ENCODE data around the gene TBC1D20.
"Not testable (repeated sequence)": the region's sequence is repeated elsewhere in the genome, so short reads cannot be mapped to it uniquely, and the experiment has no call there.

The TBC1D20 gene, protein sequence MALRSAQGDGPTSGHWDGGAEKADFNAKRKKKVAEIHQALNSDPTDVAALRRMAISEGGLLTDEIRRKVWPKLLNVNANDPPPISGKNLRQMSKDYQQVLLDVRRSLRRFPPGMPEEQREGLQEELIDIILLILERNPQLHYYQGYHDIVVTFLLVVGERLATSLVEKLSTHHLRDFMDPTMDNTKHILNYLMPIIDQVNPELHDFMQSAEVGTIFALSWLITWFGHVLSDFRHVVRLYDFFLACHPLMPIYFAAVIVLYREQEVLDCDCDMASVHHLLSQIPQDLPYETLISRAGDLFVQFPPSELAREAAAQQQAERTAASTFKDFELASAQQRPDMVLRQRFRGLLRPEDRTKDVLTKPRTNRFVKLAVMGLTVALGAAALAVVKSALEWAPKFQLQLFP

DNA sequence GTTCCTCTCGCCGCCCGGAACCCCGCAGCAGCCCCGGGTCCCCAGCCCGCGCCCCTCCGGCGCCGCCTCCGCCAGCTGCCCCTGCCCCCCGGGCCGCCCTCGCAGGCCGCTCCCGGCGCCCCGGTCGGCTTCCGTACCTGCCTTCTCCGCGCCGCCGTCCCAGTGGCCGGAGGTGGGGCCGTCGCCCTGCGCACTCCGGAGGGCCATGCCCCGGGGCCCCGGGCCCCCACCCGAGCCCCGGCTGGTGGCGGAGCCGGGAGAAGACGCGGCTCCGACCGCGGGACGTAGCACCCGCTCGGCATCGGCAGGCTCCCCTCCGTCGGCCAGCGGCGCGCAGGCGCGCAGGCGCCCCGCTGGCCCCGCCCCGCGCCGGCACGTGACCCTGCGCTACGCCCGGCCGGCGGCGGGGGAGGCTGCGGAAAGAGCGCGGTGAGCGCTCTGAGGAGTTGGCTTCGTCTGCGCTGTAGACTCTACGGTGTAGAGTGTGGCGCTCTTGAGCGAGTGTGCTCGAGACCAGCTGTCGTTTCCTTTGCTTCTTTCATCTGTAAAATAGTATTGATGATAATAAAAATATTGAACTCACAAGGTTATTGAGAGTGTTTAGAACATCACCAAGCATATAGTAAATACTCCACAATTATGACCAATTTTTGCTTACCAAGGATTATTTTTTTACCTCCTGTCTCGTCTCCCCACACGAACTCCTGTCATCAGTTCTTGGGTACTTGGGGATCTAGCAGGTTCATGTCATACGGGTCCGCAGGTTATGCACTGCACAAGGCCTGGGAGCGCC lies at the start of gene TBC1D20:
Gene TBC1D20 (minus strand): TSS at position 335 of the 793 bp plus-strand sequence. CDS start 128 bp downstream, at position 207.
- peak; percentile 88 to 89 for DNase-seq

DNA sequence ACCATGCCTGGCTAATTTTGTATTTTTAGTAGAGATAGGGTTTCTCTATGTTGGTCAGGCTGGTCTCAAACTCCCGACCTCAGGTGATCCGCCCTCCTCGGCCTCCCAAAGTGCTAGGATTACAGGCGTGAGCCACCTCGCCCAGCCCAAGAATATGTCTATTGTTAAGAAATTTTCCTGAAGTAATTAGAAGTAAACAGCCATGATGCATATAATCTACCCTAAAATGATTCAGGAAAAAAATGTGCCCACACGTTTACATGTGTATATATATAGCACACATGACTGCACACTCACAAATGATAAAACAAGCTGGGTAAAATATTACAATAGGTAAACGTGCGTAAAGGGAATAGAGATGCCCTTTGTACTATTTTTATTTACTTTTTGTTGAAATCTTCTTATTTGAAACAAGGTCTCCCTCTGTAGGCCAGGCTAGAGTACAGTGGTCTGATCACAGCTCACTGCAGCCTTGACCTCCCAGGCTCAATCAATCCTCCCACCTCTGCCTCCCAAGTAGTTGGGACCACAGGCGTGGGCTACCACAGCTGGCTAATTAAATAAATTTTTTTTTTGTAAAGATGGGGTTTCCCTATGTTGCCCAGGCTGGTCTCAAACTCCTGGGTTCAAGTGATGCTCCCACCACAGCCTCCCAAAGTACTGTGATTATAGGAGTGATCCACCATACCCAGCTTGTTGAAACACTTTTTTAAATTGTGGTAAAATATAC lies 48.2 kb upstream of the TBC1D20 start:
- not testable (repeated sequence) for DNase-seq

DNA sequence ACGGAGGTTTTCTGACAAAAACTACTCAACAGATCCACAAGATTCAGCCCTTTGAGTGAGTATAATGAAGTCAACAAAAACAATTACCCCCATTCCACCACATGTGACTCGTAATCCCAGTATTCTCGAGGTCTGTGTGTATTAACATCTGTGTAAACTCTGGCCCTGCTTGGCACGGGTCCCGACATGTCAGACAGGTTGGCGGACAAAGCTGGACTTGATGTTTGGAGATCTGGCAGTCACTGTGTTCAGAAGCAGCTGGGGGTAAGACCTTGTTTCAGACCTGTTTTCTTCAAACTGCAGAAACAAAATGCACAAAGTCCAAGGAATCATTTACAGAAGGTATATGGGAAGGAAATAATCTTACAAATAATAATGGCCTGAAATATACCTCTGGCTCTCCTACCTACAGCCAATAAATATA lies 46.0 kb upstream of the TBC1D20 start:
- DNase-seq, result not testable (repeated sequence)

DNA sequence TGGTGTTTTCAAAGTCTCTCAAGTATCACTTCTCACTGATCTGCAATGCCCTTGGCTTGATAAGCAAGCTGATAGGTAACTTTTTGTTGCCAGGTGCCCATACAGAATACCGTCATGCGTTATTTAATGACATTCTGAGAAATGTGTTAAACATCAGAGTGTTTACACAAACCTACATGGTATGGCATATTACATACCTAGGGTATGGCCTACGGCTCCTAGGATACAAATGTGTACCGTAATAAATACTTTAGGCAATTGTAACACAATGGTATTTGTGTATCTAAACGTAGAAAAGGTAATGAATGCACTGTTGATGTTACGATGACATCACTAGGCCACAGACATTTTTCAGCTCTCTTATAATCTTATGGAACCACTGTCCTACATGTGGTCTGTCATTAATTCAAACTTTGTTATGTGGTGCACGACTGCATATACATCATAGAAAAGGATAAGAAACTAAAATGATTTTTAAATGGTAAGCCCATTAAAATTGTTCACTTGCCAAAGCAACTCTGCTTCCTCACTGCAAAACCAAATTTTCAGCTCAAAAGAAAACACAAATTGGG lies 45.5 kb upstream of the TBC1D20 start:
- no peak for DNase-seq

DNA sequence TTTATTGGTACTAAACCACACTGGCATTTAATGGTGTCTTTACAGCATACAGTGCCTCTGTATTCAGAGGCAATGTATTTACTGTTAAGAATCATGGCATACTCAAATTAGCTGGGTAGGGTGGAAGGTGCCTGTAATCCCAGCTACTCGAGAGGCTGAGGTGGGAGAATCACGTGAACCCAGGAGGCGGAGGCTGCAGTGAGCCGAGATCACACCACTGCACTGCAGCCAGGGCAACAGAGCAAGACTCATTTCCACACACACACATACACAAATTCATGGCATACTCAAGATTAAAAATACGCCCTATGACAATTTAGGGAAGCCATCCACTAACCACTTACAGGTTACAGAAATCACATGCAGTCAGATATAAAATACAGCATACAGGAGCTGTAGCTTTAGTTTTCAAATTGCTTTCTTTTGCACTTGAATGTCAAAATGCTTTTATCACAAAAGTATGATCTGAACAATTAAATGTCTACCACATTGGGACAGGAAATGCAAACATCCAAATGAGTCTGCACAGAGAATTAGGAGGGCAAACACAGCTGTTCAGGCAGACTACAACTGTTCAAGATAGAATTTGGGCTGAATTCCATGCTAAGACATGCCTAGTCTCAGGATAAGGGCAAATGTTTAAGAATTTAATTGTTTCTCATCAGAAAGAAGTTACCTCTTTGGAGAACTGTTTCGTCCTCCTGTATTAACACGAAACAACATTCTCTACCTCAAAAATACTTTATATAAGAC lies 44.8 kb upstream of the TBC1D20 start:
- DNase-seq, result no peak

DNA sequence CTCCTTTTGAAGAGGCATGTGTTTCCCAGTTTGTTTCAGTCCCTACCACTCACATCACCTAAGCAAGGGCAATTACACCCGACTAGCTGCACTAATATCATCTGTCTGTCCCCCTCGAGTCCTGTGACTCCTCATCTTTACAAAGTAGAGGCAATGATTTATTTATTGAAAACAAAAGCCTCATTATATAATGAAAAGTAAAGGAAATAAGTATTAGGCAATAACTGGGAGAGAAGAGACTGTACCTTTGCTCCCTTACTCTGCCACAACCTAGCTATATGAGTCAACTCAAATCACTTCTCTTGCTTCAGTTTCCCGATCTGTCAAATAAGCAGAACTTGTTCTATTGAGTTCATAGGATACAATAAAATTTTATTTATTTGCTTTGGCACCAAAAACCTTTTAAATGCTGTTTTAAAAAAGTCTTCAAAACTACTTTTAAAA lies 42.3 kb upstream of the TBC1D20 start:
- no peak for DNase-seq

DNA sequence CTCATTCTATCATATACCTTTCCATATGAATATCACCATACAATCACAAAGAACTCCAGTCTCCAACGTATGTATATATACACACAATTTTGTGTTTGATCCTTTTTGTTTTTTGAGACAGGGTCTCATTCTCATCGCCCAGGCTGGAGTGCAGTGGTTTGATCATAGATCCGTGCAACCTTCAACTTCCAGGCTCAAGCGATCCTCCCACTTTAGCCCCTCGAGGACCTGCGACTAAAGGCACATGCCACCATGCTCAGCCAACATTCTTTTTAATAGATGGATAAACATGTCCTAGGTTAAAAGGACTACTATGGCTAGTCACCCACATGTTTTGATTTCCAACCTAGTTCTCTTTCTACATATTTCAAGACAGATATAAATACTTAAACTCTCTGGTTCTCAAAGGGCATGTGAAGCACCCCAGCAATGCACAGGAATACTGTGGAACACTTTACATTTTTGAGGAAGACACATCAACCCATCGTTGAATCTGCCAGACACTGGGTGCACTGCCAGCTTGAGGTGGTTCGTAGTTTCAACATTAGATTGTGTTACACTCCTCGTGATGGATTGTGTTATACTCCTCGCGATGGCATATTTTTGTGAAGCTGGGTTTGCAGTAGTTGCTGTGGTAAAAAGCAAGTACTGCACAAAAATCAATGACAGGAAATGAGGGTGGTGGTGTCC lies 40.9 kb upstream of the TBC1D20 start:
- no peak for DNase-seq

DNA sequence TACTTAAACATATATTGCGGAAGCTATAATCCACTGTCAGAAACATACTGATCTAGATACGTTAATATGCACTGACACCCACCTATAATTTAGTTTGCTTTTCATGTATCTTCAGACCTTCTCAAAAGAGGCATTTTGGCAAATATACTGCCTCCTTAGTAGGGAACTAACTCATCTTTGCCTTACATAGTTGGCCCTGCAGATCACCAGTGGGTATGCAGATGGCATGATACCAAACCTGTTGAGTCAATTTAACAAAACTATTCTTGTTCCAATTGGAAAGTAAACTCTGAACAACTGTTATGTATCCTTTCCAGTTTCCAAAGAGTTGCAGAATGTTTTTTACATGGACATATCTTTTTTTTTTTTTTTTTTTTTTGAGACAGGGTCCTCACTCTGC lies 35.6 kb upstream of the TBC1D20 start:
- DNase-seq, result no peak

DNA sequence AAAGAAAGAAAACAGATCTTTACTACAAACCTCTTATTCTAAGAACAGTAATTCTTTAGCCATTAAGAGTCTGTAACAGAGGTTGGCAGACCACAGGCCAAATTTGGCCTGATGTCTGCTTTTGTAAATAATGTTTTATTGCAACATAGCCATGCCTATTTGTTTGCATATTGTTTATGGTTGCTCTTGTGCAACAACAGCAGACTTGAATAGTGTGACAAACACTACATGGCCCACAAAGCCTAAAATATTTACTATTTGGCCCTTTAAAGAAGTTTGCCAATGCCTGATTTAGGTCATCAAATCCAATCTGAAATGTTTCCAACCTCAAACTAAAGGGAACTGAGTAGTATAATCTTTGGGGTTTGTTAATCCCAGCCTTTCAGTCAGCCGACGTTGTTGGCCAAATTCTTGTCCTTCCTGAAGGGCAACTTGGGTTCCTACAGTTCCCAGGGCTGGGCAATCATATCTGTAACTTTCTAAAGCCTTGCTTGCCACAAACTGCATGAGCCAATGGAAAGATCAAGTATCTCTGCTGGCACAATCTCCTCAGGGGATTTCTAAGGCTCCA lies 33.9 kb upstream of the TBC1D20 start:
- DNase-seq, result no peak

DNA sequence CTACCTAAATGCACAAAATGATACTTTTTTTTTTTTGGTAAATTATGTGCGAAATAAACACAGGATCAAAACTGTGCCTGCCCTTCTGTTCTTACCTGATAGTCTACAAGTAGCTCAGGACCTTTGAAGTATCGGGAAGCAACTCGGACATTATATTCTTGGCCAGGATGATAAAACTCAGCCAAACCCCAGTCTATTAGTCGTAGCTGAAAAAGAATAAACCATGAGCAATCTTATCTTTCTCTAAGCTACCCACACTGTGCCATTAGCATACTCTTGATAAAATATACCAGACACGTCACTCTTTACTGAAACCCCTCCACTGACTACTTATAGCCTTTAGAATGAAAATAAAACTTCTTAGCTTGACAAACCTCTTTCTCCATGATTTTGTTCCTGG lies 29.8 kb upstream of the TBC1D20 start:
- DNase-seq, result no peak

DNA sequence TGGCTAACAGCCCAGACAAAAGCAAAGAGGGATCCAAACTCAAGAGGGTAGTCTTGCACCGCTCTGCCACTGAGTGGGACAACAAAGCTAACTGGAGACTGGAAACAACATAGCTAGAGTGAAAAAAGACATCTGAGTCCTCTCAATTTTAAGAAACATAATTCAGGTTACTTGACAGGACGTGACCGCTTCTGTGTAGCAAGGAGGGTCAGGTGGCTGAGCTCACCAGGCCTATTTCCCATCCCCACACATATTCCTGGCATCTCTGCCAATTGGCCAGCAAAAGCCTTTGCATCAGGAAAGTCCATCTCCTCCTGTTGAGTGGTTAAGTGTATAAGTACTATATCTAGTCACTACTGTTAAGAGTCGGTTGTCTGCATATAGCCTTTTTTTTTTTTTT lies 25.3 kb upstream of the TBC1D20 start:
- DNase-seq, result no peak

DNA sequence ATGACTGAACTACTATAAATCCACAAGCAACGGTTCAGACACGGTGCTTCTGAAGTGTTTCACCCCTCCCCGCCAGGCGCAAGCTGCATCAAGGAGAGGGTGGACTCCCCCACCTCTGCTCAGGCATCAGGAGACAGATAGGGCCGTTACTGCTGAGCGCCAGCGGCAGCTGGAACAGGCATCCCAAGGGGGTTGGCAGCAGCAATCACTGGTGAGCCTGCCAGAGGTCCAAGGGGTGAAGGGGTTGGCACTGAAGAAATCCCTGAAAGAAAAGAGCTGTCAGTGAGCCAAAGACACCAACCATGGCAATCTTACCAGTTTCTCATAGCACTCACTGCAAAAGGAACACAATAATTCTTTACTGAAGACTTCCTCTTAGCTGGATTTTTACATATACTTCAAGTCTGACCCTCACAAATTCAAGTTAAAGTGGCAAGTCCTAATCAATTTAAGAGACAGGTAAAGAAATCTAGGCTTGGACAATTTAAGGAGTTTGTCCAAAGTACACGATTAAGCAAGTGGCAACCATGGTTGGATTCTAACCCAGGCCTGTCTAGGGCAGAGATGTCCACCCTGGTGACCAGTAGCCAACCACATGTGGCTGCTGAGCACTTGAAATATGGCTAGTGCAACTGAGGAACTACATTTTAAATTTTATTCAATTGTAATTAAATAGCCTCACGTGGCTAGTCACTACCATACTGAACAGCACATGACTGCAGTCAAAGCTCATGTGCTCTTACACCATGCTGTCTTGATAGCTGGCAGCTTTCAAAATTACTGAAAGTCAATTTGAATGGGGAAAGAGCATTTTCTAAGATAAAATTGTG lies 21.7 kb upstream of the TBC1D20 start:
- no peak for DNase-seq

DNA sequence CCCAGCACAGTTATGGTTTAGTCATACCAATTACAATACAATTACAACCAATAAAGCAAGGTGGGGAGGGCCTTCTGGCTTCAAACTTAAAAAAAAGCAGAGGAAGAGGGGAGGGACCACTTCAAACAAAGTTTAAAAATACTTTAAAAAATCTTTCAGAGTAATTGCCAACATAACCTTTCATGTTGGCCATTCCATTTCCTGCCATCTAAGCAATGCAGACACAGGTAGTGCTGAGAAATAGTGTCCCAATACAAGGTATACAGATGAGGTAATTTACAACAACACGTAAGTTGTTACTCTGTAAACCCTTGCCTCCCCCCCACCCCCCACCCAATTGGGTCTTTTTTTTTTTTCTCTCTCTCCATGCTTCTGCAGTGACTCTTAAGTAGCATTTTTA lies 18.8 kb upstream of the TBC1D20 start:
- DNase-seq, result peak in 1 of 2 donors; percentile 54

DNA sequence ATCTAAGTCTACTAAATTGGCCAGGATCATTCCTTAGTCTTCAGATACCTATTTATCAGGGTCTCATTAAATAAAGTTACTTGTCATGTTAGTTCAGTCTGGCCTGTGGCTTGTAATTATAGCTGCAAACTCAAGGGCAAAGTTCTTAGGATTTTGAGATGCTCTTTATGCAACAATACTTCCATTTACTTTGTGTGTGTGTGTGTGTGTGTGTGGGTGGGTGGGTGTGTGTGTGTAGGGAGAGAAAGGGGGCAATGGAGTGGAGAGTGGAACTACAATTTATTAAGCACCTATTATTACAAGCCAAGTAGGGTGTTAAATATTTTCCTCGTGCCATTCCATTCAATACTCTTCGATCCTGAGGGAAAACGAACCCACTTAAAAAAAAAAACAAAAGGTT lies 17.7 kb upstream of the TBC1D20 start:
- DNase-seq, result no peak

DNA sequence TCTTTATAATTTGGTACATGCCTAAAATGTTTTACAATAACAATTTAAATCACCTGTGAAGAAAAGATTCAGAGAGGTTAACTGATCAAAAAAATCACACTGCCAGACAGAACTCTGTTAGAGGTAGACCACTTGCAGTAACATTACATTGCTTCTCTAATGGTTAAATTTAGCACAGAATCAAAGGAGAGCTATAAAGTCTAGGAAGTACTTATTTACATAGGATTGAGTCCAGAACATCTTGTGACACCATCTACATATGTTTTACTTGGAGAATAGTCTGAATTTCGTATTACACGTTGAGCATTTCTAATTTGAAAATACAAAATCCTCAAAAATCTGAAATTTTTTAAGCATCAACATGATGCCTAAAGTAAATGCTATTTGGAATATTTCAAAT lies 17.2 kb upstream of the TBC1D20 start:
- DNase-seq, result no peak

DNA sequence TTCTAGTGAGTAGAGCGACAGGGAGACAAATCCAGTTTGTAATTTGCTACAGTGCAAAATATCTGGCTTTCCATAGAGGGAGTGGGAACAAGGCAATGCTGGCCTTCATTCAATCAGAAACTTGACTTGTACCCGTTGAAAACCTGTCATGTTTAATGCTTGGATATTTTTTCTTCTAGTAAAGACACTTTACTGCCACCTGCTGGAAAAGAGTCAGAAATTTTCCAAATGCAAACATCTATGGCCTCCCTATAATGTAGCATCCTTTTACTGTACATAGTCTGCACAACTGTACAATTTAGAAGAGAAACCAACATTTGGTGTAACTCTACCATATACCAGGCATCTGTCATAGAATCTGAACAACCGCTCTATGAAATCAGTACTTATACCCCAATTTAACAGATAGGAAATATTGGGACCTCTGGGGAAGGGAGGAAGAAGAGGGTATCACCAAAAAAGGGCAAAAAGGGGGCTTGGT lies 16.7 kb upstream of the TBC1D20 start:
- DNase-seq, result peak; percentile 19 to 82

DNA sequence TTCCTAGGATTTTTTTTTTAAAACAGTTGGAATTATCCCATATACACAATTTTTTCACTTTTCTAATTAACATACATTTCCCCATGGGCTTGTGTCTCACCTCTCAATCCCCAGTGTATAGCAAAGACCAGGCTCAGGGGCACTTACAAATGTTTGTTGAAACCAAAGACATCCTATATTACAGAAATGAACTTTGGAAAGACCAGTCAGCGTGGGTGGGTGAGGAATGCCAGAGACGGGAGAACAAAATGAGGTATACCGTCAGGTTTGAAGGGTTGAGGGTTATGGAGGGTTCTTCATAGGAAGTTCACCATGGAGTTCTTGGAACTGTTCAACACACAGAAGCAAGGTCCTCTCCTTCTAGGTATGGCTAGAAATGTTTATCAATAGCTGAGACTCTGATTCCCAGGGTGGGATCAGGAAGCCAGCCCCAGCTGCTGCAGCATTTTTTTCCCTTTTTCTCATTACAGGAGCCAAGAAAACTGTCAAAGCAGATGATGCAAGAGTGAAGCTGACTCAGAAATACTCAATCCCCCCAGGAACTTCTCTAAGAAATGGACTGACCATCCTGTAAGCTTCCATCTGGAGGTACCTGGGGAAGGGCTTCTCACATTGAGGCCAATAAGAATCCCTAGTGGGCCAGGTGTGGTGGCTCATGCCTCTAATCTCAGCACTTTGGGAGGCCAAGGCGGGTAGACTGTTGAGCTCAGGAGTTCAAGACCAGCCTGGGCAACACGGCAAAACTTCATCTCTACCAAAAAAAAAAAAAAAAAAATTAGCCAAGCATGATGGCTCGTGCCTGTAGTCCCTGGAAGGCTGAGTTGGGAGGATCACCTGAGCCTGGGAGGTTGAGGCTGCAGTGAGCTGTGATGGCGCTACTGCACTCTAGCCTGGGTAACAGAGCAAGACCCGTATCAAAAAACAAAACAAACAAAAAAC lies 15.9 kb upstream of the TBC1D20 start:
- DNase-seq, result no peak

DNA sequence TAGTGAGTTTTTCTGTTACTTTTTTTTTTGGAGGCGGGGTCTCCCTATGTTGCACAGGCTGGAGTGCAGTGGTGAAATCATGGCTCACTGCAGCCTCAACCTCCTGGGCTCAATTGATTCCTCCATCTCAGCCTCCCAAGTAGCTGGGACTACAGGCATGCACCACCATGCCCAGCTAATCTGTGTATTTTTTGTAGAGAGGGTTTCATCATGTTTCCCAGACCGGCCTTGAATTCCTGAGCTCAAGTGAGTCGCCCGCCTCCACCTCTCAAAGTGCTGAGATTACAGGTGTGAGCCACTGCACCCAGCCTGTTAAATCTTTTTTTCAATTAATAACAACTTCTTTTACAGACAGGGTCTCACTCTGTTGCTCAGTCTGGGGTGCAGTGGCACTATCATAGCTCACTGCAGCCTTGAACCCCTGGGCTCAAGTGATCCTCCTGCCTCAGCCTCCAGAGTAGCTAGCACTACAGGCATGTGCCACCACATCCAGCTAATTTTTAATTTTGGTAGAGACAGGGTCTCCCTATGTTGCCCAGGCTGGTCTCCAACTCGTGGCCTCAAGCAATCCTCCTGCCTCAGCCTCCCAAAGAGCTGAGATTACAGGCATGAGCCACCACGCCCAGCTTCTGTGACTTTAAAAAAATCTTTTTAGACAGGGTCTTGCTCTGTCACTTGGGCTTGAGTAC lies 14.4 kb upstream of the TBC1D20 start:
- DNase-seq, result not testable (repeated sequence)

Data from CD4-positive, alpha-beta T cell treated with Interleukin-4 for 1 hour (primary cell).